ENCODE results near the gene OSTN.

OSTN gene

DNA sequence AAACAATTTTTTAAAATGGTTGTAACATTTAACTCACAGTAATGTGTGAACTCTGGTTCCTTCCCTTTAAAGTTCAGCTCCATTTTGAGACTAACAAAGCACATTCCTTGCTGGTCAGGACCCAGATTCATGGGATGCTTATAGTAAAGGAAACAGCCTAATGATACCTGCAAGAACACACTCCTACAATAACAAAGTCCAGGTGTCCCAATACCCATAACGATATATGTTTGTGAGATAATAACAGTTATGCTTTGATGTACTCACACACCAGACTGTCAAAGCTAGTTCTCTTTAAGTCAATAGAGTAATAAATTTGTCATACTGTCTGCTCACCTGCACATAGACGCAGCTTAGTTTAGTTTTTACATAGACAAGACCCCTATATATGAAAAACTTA lies 114.3 kb downstream of the OSTN start:
- DNase-seq (ENCODE audit: low spot score), result no peak

DNA sequence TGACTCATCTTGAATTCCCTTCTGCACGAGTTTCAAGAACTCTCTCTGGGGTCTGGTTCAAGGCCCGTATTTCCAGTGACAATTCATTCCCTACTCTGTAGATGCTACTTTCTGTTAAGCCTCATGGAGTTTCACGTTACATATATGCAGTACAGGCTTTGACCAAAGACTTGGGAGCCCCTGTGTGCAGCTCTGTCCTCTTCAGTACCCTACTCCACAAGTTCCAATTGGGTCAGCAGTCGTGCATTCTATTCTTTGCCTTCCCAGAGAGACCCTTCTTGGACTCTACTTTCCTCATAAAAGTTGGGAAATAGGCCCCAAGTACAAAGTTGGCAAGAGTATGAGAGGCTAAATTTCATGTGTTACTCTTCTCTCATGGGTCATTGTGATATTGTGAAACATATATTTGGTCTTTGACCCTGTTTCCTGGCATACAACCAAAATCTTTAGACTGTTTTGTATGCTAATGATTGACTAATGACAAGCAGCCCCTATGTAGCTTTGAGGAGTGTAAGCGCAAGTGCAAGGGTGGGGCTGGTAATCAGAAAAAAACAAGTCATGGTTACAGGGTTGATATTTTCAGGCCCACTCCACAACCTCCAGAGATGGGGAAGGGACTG lies 115.2 kb downstream of the OSTN start:
- no peak for DNase-seq (ENCODE audit: low spot score)

Measured in kidney tubule cell (primary cell).